H9 (cell line): ENCODE data around the gene S100Z. TPM values are rescaled to one million over a fixed set of nuclear protein-coding genes. Genes with fewer than 3 reads are reported as not detected.

Source experiments
- DNase-seq: peaks from one replicate; pipeline ENCODE4 v3.0.0-alpha.2; 2017
- H2AFZ ChIP-seq: one replicate; pipeline ENCODE4 v1.6.1; 2013; ENCODE audit warnings: mild to moderate bottlenecking, low read length, control low read depth, moderate library complexity
- H2AK5ac ChIP-seq: 2 replicates; pipeline ENCODE4 v1.6.1; 2013; ENCODE audit warnings: low read length, control low read depth, mixed read lengths; ENCODE audit not compliant: insufficient read length
- H2BK120ac ChIP-seq: one replicate; pipeline ENCODE4 v1.6.1; 2013; ENCODE audit warnings: low read depth, mild to moderate bottlenecking, low read length, control low read depth, inconsistent platforms; ENCODE audit not compliant: poor library complexity, severe bottlenecking
- H2BK12ac ChIP-seq: 2 replicates; pipeline ENCODE4 v1.6.1; 2013; ENCODE audit warnings: low read length, control low read depth, mixed read lengths, low read depth; ENCODE audit not compliant: insufficient read length
- H2BK15ac ChIP-seq: 2 replicates; pipeline ENCODE4 v1.6.1; 2013; ENCODE audit warnings: low read depth, low read length, control low read depth
- H2BK20ac ChIP-seq: one replicate; pipeline ENCODE4 v1.6.1; 2013; ENCODE audit warnings: low read depth, mild to moderate bottlenecking, low read length, control low read depth, inconsistent platforms; ENCODE audit not compliant: poor library complexity, severe bottlenecking
- H2BK5ac ChIP-seq: 2 replicates; pipeline ENCODE4 v1.6.1; 2013; ENCODE audit warnings: low read length, control low read depth, mixed read lengths; ENCODE audit not compliant: insufficient read length
- H3K14ac ChIP-seq: 2 replicates; pipeline ENCODE4 v1.6.1; 2013; ENCODE audit warnings: low read length, control low read depth; ENCODE audit not compliant: insufficient read depth
- H3K18ac ChIP-seq: 2 replicates; pipeline ENCODE4 v1.6.1; 2013; ENCODE audit warnings: low read depth, mild to moderate bottlenecking, mixed read lengths, low read length, control low read depth; ENCODE audit not compliant: insufficient read length
- H3K23ac ChIP-seq: 2 replicates; pipeline ENCODE4 v1.6.1; 2013; ENCODE audit warnings: low read length, control low read depth, mixed read lengths, low read depth; ENCODE audit not compliant: insufficient read length
- H3K23me2 ChIP-seq: 2 replicates; pipeline ENCODE4 v1.6.1; 2013; ENCODE audit warnings: low read depth, mild to moderate bottlenecking, mixed read lengths, low read length, control low read depth; ENCODE audit not compliant: insufficient read length, poor library complexity, severe bottlenecking
- H3K27ac ChIP-seq: 2 replicates; pipeline ENCODE4 v1.5.1; 2013; ENCODE audit warnings: low read length, control low read depth, mixed read lengths, low read depth; ENCODE audit not compliant: insufficient read length
- H3K27me3 ChIP-seq: 2 replicates; pipeline ENCODE4 v1.6.1; 2013; ENCODE audit warnings: low read length, control low read depth, inconsistent platforms; ENCODE audit not compliant: insufficient read depth
- H3K4ac ChIP-seq: 2 replicates; pipeline ENCODE4 v1.6.1; 2013; ENCODE audit warnings: low read depth, mild to moderate bottlenecking, control low read depth, inconsistent platforms, low read length, moderate library complexity
- H3K4me1 ChIP-seq: 2 replicates; pipeline ENCODE4 v1.6.1; 2013; ENCODE audit warnings: low read length, control low read depth, inconsistent platforms; ENCODE audit not compliant: insufficient read depth
- H3K4me2 ChIP-seq: 2 replicates; pipeline ENCODE4 v1.6.1; 2013; ENCODE audit warnings: low read length, control low read depth, mixed read lengths; ENCODE audit not compliant: insufficient read length, insufficient read depth
- H3K56ac ChIP-seq: 2 replicates; pipeline ENCODE4 v1.6.1; 2013; ENCODE audit warnings: low read depth, mild to moderate bottlenecking, mixed read lengths, low read length, control low read depth; ENCODE audit not compliant: insufficient read length
- H3K79me1 ChIP-seq: 2 replicates; pipeline ENCODE4 v1.6.1; 2013; ENCODE audit warnings: low read depth, mild to moderate bottlenecking, moderate library complexity, low read length, control low read depth, inconsistent platforms; ENCODE audit not compliant: insufficient read depth, poor library complexity, severe bottlenecking
- H3K79me2 ChIP-seq: 2 replicates; pipeline ENCODE4 v1.6.1; 2013; ENCODE audit warnings: low read length, control low read depth, inconsistent platforms; ENCODE audit not compliant: insufficient read depth
- H3K9ac ChIP-seq: 2 replicates; pipeline ENCODE4 v1.6.1; 2013; ENCODE audit warnings: low read length, control low read depth, mixed read lengths; ENCODE audit not compliant: insufficient read length; ENCODE audit errors: extremely low read depth
- H3K9me3 ChIP-seq: one replicate; pipeline ENCODE4 v1.6.1; 2013; ENCODE audit warnings: low read depth, low read length, inconsistent platforms; ENCODE audit not compliant: control insufficient read depth
- H3T11ph ChIP-seq: one replicate; pipeline ENCODE4 v1.6.1; 2013; ENCODE audit warnings: mild to moderate bottlenecking, low read length, control low read depth, inconsistent platforms
- H4K20me1 ChIP-seq: one replicate; pipeline ENCODE4 v1.6.1; 2013; ENCODE audit not compliant: control insufficient read depth, insufficient read length, insufficient read depth
- H4K5ac ChIP-seq: 2 replicates; pipeline ENCODE4 v1.6.1; 2013; ENCODE audit warnings: low read depth, mild to moderate bottlenecking, mixed read lengths, low read length, control low read depth; ENCODE audit not compliant: insufficient read length
- H4K8ac ChIP-seq: replicated peaks from 2 replicates; pipeline ENCODE4 v1.6.1; 2013; ENCODE audit warnings: low read length, control low read depth, mixed read lengths, low read depth; ENCODE audit not compliant: insufficient read length
- H4K91ac ChIP-seq: 2 replicates; pipeline ENCODE4 v1.6.1; 2013; ENCODE audit warnings: low read depth, mild to moderate bottlenecking, moderate library complexity, mixed read lengths, low read length, control low read depth; ENCODE audit not compliant: insufficient read length
- H3K27ac Mint-ChIP-seq, 3 experiments: 2 replicates in 2 of 3; 3 replicates in 1 of 3; pipeline ENCODE4 v1.8.0; 2020 to 2021; ENCODE audit warnings: mixed read lengths in 3 of 3, mild to moderate bottlenecking in 1 of 3, moderate library complexity in 1 of 3
- H3K27me3 Mint-ChIP-seq: 2 replicates; pipeline ENCODE4 v1.8.0; 2021; ENCODE audit warnings: low read depth, mild to moderate bottlenecking, moderate library complexity, mixed read lengths
- H3K36me3 Mint-ChIP-seq, 3 experiments: 2 replicates in 2 of 3; 3 replicates in 1 of 3; pipeline ENCODE4 v1.8.0; 2020 to 2021; ENCODE audit warnings: low read depth in 3 of 3, mixed read lengths in 3 of 3; ENCODE audit not compliant: insufficient read depth in 1 of 3
- H3K4me1 Mint-ChIP-seq, 2 experiments: 2 replicates each; pipeline ENCODE4 v1.8.0; 2020; ENCODE audit warnings: mixed read lengths in 2 of 2
- H3K4me3 Mint-ChIP-seq, 2 experiments: 2 replicates in 1 of 2; 3 replicates in 1 of 2; pipeline ENCODE4 v1.8.0; 2020 to 2021; ENCODE audit warnings: mild to moderate bottlenecking in 2 of 2, mixed read lengths in 2 of 2, moderate library complexity in 1 of 2
- H3K9me3 Mint-ChIP-seq, 2 experiments: 2 replicates in 1 of 2; 3 replicates in 1 of 2; pipeline ENCODE4 v1.8.0; 2020; ENCODE audit warnings: mild to moderate bottlenecking in 2 of 2, mixed read lengths in 2 of 2, moderate library complexity in 1 of 2
- CTCF ChIP-seq: fragments of 200-600 bp; sonication (generic); conservative IDR thresholded peaks from 3 replicates; pipeline ENCODE4 v1.8.0; 2021; ENCODE audit warnings: antibody characterized with exemption, mild to moderate bottlenecking
- WGBS: extraction: QIAGEN DNeasy Blood & Tissue Kit; methylation state at CpG from one replicate; pipeline ENCODE4 v1.1.7; 2013; ENCODE audit warnings: missing lambda C conversion rate, low lambda C conversion rate, mixed read lengths; ENCODE audit not compliant: insufficient read length; ENCODE audit errors: extremely low coverage; 5-methylcytosine and 5-hydroxymethylcytosine counted together
- total RNA-seq: library from RNA; stranded (reverse); gene quantifications from 2 replicates; pipeline ENCODE4 v1.2.1, GENCODE V29; 2021

Gene S100Z
- total RNA-seq, 1 experiment from 2014 or later = not detected

GRCh38 chr5:76927961-76928360 lies 78.1 kb downstream of the S100Z start:
- H2BK20ac ChIP-seq = no peak overlapping the region
- no peaks in the 10 kb centered on the region for H3K9me3 ChIP-seq
- no peak overlapping the region for H2AK5ac ChIP-seq
- Mint-ChIP-seq H3K4me3 (no peak overlapping the region), H3K36me3 (no peaks in the 10 kb centered on the region), H3K4me1 (peaks cover 16 to 19% of the 10 kb centered on the region in 2 experiments), H3K9me3 (no peaks in the 10 kb centered on the region; a peak in 1 of 5 replicates), H3K27me3 (no peaks in the 10 kb centered on the region), H3K27ac (no peak overlapping the region)
- H3K23me2 ChIP-seq = no peaks in the 10 kb centered on the region
- no peaks in the 10 kb centered on the region for H3K79me1 ChIP-seq
- no CpG with 5 or more reads among the region's 4 CpGs for WGBS
- no peaks in the 10 kb centered on the region for H4K20me1 ChIP-seq
- no peak overlapping the region for H3K9ac ChIP-seq
- H3K27me3 ChIP-seq = no peaks in the 10 kb centered on the region
- H2BK120ac ChIP-seq = no peak overlapping the region
- DNase-seq = no peak
- no peak overlapping the region for H2AFZ ChIP-seq
- no peak overlapping the region for H4K5ac ChIP-seq
- no peak overlapping the region for H3K27ac ChIP-seq
- TF ChIP-seq CTCF = no peak
- no peak overlapping the region for H3K14ac ChIP-seq
- H2BK5ac ChIP-seq = no peak overlapping the region
- no peaks in the 10 kb centered on the region for H3K79me2 ChIP-seq
- H3K4ac ChIP-seq = no peak overlapping the region
- H2BK15ac ChIP-seq = no peak overlapping the region
- no peak overlapping the region for H3K18ac ChIP-seq
- no peak overlapping the region for H3K23ac ChIP-seq
- no peak overlapping the region for H2BK12ac ChIP-seq
- no peak overlapping the region for H4K91ac ChIP-seq
- no peak overlapping the region for H3K4me2 ChIP-seq
- H3T11ph ChIP-seq = no peak overlapping the region
- peaks cover 3% of the 10 kb centered on the region; the same call in 1 of the 2 replicates for H3K4me1 ChIP-seq
- no peak overlapping the region for H4K8ac ChIP-seq
- no peak overlapping the region for H3K56ac ChIP-seq
